Measurements from ENCODE around the gene LRRC27. TPM values are rescaled to one million over a fixed set of nuclear protein-coding genes. Genes with fewer than 3 reads are reported as not detected.

Gene LRRC27
- total RNA-seq, 2 experiments from 2014 or later: 3.6 to 4.1 TPM

- ChIA-PET CTCF (no interaction called here), POLR2A (no interaction called here)
- Mint-ChIP-seq H3K27ac (no peak overlapping the region), H3K4me3 (no peak overlapping the region), H3K36me3 (ENCODE audit: low read depth) (peaks cover 3% of the 10 kb centered on the region), H3K9me3 (ENCODE audit: low read depth) (no peaks in the 10 kb centered on the region), H3K27me3 (no peaks in the 10 kb centered on the region), H3K4me1 (no peaks in the 10 kb centered on the region)
- DNase-seq (no peak), ATAC-seq (peak; percentile 19)
- intact Hi-C loops (cut with DNase I, micrococcal nuclease): no loop called here
These were observed 33.1 kb downstream of the LRRC27 start for GRCh38 chr10:132365102-132365501.

DNA sequence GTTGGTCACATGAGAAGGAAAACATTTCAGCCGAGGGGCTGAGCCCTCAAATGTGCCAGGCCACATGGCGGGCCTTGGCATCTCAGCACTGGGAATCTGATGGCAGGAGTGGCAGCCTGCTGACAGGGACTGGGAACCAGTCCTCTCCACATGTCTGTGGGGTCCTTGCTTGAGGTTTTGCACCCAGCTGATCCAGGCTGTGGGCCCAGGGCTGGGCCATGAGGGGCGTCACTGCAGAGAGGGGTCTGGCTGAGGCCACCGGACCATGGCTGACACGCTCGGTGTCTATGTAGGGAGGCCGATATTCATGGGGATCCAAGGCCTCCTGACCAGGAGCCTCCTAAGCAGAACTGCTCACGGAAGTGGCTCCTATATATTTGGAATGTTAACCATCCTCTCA lies 34.0 kb downstream of the LRRC27 start:
- Mint-ChIP-seq H3K27me3 (no peaks in the 10 kb centered on the region), H3K4me1 (no peaks in the 10 kb centered on the region), H3K4me3 (no peak overlapping the region), H3K9me3 (ENCODE audit: low read depth) (no peaks in the 10 kb centered on the region), H3K27ac (no peak overlapping the region), H3K36me3 (ENCODE audit: low read depth) (peaks cover 3% of the 10 kb centered on the region)
- intact Hi-C loops (cut with DNase I, micrococcal nuclease): no loop called here
- no peak for DNase-seq
- ChIA-PET CTCF (no interaction called here), POLR2A (no interaction called here)
- ATAC-seq: no peak

DNA sequence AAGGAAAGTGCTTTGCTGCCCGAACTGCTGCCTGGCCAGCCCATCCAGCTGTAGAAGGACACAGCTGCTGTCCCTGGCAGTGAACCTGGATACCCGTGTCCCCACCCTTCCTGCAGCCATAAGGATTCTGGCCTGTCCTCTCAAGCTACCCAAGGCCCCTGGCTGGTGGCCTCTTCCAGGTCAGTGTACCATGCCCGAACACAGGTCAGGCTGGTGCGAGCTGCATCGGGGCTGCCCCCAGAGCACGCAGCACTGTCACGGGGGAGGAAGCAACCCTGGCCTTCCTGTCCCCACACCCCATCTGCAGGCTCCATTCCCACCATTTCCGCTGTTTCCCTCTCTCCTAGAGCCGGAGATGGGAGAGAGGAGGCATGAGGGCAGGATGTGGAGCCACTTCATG lies 34.5 kb downstream of the LRRC27 start:
- Mint-ChIP-seq H3K4me1 (no peaks in the 10 kb centered on the region), H3K27ac (no peak overlapping the region), H3K36me3 (ENCODE audit: low read depth) (peaks cover 3% of the 10 kb centered on the region), H3K27me3 (no peaks in the 10 kb centered on the region), H3K9me3 (ENCODE audit: low read depth) (no peaks in the 10 kb centered on the region), H3K4me3 (no peak overlapping the region)
- ChIA-PET CTCF (no interaction called here), POLR2A (no interaction called here)
- ATAC-seq: no peak
- DNase-seq: no peak
- intact Hi-C loops (cut with DNase I, micrococcal nuclease): no loop called here

DNA sequence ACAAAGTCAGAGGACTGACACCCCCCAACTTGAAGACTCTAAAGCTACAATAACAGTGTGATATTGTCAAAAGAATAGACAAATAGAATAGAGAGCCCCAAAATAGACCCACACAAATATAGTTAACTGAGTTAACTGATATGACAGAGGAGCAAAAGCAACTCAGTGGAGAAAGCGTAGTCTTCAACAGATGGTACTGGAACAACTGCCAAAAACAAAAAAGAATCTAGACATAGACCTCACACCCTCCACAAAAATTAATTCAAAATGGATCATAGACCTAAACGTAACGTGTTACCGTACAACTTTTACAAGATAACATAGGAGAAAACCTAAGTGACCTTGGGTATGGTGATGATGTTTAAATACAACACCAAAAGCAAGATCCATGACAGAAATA lies 36.4 kb downstream of the LRRC27 start:
- H3K9me3 Mint-ChIP-seq (ENCODE audit: low read depth): no peaks in the 10 kb centered on the region
- no peak for ATAC-seq
- no peak overlapping the region for H3K4me3 Mint-ChIP-seq
- CTCF ChIA-PET: interaction anchor here (0.6 kb wide), 1 partner anchor 197 kb away, joined by 4 read pairs; no protein-coding TSS in a partner anchor
- H3K27ac Mint-ChIP-seq: no peak overlapping the region
- DNase-seq: no peak
- peaks cover 2% of the 10 kb centered on the region for H3K27me3 Mint-ChIP-seq
- POLR2A ChIA-PET: no interaction called here
- H3K4me1 Mint-ChIP-seq: peaks cover 3% of the 10 kb centered on the region
- peaks cover 3% of the 10 kb centered on the region for H3K36me3 Mint-ChIP-seq (ENCODE audit: low read depth)
- intact Hi-C loops (cut with DNase I, micrococcal nuclease): no loop called here

GRCh38 chr10:132368881-132369635 lies 37.1 kb downstream of the LRRC27 start:
- no peak for DNase-seq
- ChIA-PET CTCF (no interaction called here), POLR2A (no interaction called here)
- Mint-ChIP-seq H3K27ac (no peak overlapping the region), H3K4me3 (no peak overlapping the region), H3K36me3 (ENCODE audit: low read depth) (peaks cover 3% of the 10 kb centered on the region), H3K9me3 (ENCODE audit: low read depth) (no peaks in the 10 kb centered on the region), H3K4me1 (peaks cover 3% of the 10 kb centered on the region), H3K27me3 (peaks cover 2% of the 10 kb centered on the region)
- intact Hi-C loops (cut with DNase I, micrococcal nuclease): no loop called here
- ATAC-seq: no peak

DNA sequence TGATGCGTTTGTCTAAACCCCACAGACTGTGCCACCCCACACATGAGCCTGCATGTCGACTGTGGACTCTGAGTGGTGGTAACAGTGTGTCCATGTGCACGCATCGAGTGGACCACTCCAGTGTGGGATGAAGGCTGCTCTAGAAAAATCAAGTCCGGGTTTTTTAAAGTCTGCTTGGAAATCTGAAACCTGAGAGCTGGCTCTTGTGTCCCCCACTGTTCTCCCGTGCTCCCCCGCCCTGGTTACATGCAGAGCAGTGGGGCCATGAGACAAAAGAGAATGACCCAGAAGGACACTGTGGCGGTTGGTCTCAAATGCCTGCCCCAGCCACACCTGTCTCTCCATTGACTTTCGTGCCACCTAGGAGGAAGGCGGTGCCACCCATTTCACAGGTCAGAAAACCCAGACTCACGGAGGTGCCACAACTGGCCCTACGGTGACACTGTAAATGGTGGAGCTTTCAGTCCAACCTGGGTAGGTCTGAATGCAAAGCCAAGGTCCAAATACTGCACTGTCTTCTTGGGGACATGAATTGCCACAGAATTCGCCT lies 37.7 kb downstream of the LRRC27 start:
- ChIA-PET CTCF (no interaction called here), POLR2A (no interaction called here)
- Mint-ChIP-seq H3K9me3 (ENCODE audit: low read depth) (no peaks in the 10 kb centered on the region), H3K36me3 (ENCODE audit: low read depth) (peaks cover 1% of the 10 kb centered on the region), H3K27me3 (peaks cover 2% of the 10 kb centered on the region), H3K4me1 (peaks cover 3% of the 10 kb centered on the region), H3K27ac (no peak overlapping the region), H3K4me3 (no peak overlapping the region)
- ATAC-seq (no peak), DNase-seq (no peak)
- intact Hi-C loops (cut with DNase I, micrococcal nuclease): loop anchor here in 1 of 2 experiments (5.0 kb wide), 1 partner anchor 147 kb away; no protein-coding TSS in a partner anchor

- ATAC-seq (no peak), DNase-seq (no peak)
- Mint-ChIP-seq H3K4me1 (peaks cover 3% of the 10 kb centered on the region), H3K9me3 (ENCODE audit: low read depth) (no peaks in the 10 kb centered on the region), H3K27me3 (peaks cover 2% of the 10 kb centered on the region), H3K36me3 (ENCODE audit: low read depth) (no peaks in the 10 kb centered on the region), H3K4me3 (no peak overlapping the region), H3K27ac (no peak overlapping the region)
- ChIA-PET CTCF (interaction anchor here (0.7 kb wide), 1 partner anchor 10 kb away, joined by 3 read pairs; no protein-coding TSS in a partner anchor), POLR2A (interaction anchor here (0.6 kb wide), 1 partner anchor 410 kb away, joined by 3 read pairs; no protein-coding TSS in a partner anchor)
- intact Hi-C loops (cut with DNase I, micrococcal nuclease): loop anchor here in 1 of 2 experiments (5.0 kb wide), 1 partner anchor 148 kb away; no protein-coding TSS in a partner anchor
These were observed 38.7 kb downstream of the LRRC27 start for GRCh38 chr10:132370426-132371340.

GRCh38 chr10:132371641-132372081 lies 39.7 kb downstream of the LRRC27 start:
- peak; percentile 53 for ATAC-seq
- Mint-ChIP-seq H3K4me1 (peaks cover 3% of the 10 kb centered on the region), H3K27ac (no peak overlapping the region), H3K9me3 (ENCODE audit: low read depth) (no peaks in the 10 kb centered on the region), H3K27me3 (peaks cover 2% of the 10 kb centered on the region), H3K36me3 (ENCODE audit: low read depth) (no peaks in the 10 kb centered on the region), H3K4me3 (no peak overlapping the region)
- CTCF ChIA-PET: interaction anchor here (1.3 kb wide), 1 partner anchor 10 kb away, joined by 4 read pairs; no protein-coding TSS in a partner anchor
- POLR2A ChIA-PET: interaction anchor here (0.6 kb wide), 1 partner anchor 411 kb away, joined by 3 read pairs; no protein-coding TSS in a partner anchor
- DNase-seq: peak; percentile 52
- intact Hi-C loops (cut with DNase I, micrococcal nuclease): loop anchor here in 1 of 2 experiments (5.0 kb wide), 1 partner anchor 149 kb away; no protein-coding TSS in a partner anchor

DNA sequence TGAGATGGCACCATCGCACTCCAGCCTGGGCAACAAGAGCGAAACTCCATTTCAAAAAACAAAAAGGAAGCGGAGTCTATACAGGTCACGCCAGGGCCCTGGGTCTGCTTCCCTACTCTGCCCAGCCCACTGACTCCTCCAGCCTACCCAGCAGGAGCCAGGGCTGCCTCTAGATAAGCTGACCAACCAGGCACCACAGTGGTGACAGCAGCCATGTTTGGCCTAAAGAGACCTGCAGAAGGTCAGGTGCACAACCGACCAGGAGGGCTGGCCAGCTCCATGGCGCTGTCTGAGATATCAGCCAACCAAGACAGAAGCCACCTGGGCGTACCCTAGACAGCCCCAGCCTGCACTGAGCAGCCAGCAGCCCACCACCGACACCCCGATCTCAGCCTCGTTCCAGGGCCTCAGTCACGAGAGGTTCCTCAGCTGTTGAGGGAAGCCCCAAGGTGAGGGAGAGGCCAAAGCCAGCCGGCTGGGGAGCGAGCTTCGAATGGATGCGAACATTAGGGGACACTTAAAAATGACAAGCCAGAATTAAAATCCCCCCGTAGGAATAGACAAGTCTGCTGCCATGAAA lies 40.6 kb downstream of the LRRC27 start:
- Mint-ChIP-seq H3K27ac (no peak overlapping the region), H3K4me3 (no peak overlapping the region), H3K27me3 (peaks cover 2% of the 10 kb centered on the region), H3K36me3 (ENCODE audit: low read depth) (no peaks in the 10 kb centered on the region), H3K9me3 (ENCODE audit: low read depth) (no peaks in the 10 kb centered on the region), H3K4me1 (peaks cover 3% of the 10 kb centered on the region)
- intact Hi-C loops (cut with DNase I, micrococcal nuclease): loop anchor here in 1 of 2 experiments (5.0 kb wide), 1 partner anchor 150 kb away; no protein-coding TSS in a partner anchor
- ATAC-seq (no peak), DNase-seq (no peak)
- CTCF ChIA-PET: interaction anchor here (0.7 to 1.3 kb wide), 3 partner anchors 11 to 84 kb away, joined by 3 to 4 read pairs (median 4); no protein-coding TSS in a partner anchor
- POLR2A ChIA-PET: no interaction called here

DNA sequence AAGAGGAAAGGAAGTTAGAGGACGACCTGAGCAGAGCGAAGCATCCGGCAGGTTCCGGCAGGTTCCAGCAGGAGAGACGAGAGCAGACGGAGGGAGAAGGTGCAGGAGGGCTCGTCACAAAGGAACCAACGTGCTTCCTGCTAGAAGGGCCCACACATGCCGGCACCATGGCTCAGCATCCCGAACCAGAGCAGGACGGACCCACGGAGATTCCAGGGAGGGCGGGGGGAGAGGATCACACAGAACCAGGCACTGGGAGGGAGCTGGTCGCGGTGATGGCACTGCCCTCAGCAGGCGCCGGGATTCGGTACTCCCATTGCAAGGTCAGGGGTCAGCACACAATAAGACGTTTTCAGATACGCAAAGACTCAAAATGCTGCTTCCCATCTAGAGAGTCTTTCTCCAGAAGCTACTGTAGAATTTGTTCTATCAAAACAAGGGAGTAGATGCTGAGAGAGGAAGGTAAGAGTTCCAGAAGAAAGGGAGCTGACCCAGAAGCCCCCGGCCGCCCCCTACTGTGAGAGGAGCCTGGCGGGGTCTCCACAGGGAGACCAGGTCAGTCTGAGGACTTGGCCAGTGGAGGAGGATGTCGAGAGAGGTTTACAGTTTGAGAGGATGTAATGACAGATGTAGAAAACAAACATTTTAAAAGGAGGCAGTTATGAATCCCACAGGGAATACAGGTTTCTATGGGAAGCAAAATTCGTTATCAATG lies 41.4 kb downstream of the LRRC27 start:
- Mint-ChIP-seq H3K27ac (no peak overlapping the region), H3K36me3 (ENCODE audit: low read depth) (no peaks in the 10 kb centered on the region), H3K27me3 (peaks cover 2% of the 10 kb centered on the region), H3K4me3 (no peak overlapping the region), H3K4me1 (peaks cover 3% of the 10 kb centered on the region), H3K9me3 (ENCODE audit: low read depth) (no peaks in the 10 kb centered on the region)
- CTCF ChIA-PET: interaction anchor here (0.6 to 1.3 kb wide), 3 partner anchors 12 to 47 kb away, joined by 3 to 4 read pairs (median 4); no protein-coding TSS in a partner anchor
- ATAC-seq: no peak
- POLR2A ChIA-PET: no interaction called here
- DNase-seq: no peak
- intact Hi-C loops (cut with DNase I, micrococcal nuclease): loop anchor here in 1 of 2 experiments (5.0 kb wide), 1 partner anchor 151 kb away; no protein-coding TSS in a partner anchor
